ENCODE results near the gene STX4.
A peak's percentile ranks its signal among the peaks of the same experiment; 100 is the strongest.

The STX4 gene

GRCh38 chr16:31071861-31072260 is 38.5 kb downstream of the STX4 start:
- no peak for DNase-seq

GRCh38 chr16:31072540-31073141 is 39.3 kb downstream of the STX4 start:
- DNase-seq = no peak

GRCh38 chr16:31073142-31073969 is 40.0 kb downstream of the STX4 start:
- peak; percentile 87 for DNase-seq

- peak; percentile 95 for DNase-seq
Measured at GRCh38 chr16:31073970-31074813, 40.8 kb downstream of the STX4 start, which contains the start of the genes ZNF646 and ZNF668. TSS of gene ZNF646 (plus strand) at chr16:31074422. CDS start at chr16:31076325, 1,903 bp downstream. TSS of gene ZNF668 (minus strand) at chr16:31074240. CDS start at chr16:31064459, 9,781 bp downstream.

- no peak for DNase-seq
Measured at GRCh38 chr16:31074814-31075183, 41.4 kb downstream of the STX4 start.

GRCh38 chr16:31076319-31076718 is 43.0 kb downstream of the STX4 start:
- DNase-seq = no peak

- DNase-seq = no peak
Measured at GRCh38 chr16:31077024-31077423, 43.7 kb downstream of the STX4 start.

GRCh38 chr16:31077592-31078396 is 44.4 kb downstream of the STX4 start:
- no peak for DNase-seq

GRCh38 chr16:31078597-31079341 is 45.4 kb downstream of the STX4 start:
- no peak for DNase-seq

- DNase-seq = no peak
Measured at GRCh38 chr16:31079342-31079944, 46.1 kb downstream of the STX4 start.

- no peak for DNase-seq
Measured at GRCh38 chr16:31080035-31080629, 46.8 kb downstream of the STX4 start.

- DNase-seq = no peak
Measured at GRCh38 chr16:31080756-31081419, 47.5 kb downstream of the STX4 start.

GRCh38 chr16:31081428-31082351 is 48.3 kb downstream of the STX4 start:
- no peak for DNase-seq

- no peak for DNase-seq
Measured at GRCh38 chr16:31082368-31083045, 49.1 kb downstream of the STX4 start.

GRCh38 chr16:31083081-31083480 is 49.7 kb downstream of the STX4 start:
- DNase-seq = no peak

GRCh38 chr16:31083556-31083955 is 50.2 kb downstream of the STX4 start:
- DNase-seq = no peak

- no peak for DNase-seq
Measured at GRCh38 chr16:31083981-31084380, 50.6 kb downstream of the STX4 start.

GRCh38 chr16:31084584-31085302 is 51.4 kb downstream of the STX4 start:
- no peak for DNase-seq
